Left renal cortex interstitium (tissue), 4 donors: Measurements from ENCODE around the gene MED12L. TPM values are rescaled to one million over a fixed set of nuclear protein-coding genes. Genes with fewer than 3 reads are reported as not detected.
A peak's percentile ranks its signal among the peaks of the same experiment; 100 is the strongest.

Experiments
- DNase-seq, 4 donors: peaks; one replicate each; pipeline ENCODE4 v3.0.0-alpha.2; 2013; ENCODE audit warnings: low read depth in 4 of 4, low spot score in 2 of 4, missing footprints in 1 of 4
- polyA plus RNA-seq, 4 donors: library from polyadenylated mRNA; unstranded; fragments of 120-200 nt; gene quantifications; one replicate each; pipeline ENCODE4 v1.2.1, GENCODE V29; 2013; ENCODE audit not compliant: insufficient read length in 4 of 4

Gene MED12L
- polyA plus RNA-seq, 4 donors = 1.6 to 3.0 (median 2.2) TPM

DNA sequence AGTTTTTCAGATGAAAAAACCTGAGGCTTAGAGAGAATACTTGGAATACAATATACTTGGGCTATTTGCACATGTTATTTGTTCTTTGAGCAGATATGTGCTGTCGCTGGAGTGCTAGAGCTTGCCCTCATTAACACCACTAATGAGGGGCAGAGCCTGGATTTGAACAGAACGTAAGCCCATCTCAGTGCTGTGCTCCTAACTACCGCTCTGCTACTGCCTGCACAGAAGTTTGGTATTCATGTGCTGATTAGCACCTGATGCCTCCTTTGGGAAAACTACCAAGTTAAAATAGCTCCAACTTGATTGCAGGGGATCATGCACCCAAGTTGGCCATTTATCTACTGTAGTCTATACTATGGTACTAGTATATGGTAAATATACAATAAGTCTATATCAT lies 227.5 kb downstream of the MED12L start:
- no peak for DNase-seq

GRCh38 chr3:151314137-151314536 lies 228.7 kb downstream of the MED12L start:
- no peak for DNase-seq

GRCh38 chr3:151314593-151314992 lies 229.1 kb downstream of the MED12L start:
- no peak for DNase-seq

- no peak for DNase-seq
These were observed 229.7 kb downstream of the MED12L start for GRCh38 chr3:151315136-151315535.

GRCh38 chr3:151315846-151316245 lies 230.4 kb downstream of the MED12L start:
- no peak for DNase-seq

- DNase-seq = no peak
These were observed 231.0 kb downstream of the MED12L start, which contains the start of gene GPR87 for GRCh38 chr3:151316267-151316991. GPR87 (minus strand) TSS chr3:151316820; CDS start chr3:151300100, 16,720 bp downstream.

DNA sequence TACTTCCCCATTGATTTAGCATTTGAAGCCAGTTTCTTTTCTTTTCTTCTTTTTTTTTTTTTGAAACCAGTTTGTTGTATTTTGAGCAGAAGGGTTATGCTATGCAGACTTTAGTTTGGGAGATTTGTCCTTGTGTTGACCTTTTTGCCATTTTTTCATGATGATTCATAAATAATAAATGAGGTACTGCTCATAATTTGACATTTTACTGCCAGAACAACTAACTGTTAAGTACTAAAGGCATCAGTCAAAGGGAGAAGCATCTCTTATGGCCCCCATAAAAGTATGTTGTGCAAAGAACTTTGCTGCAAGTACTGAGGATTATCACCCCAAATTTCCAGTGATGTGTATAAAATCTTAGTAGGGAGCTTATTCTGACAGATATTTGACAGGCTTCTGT lies 232.8 kb downstream of the MED12L start:
- DNase-seq = no peak

DNA sequence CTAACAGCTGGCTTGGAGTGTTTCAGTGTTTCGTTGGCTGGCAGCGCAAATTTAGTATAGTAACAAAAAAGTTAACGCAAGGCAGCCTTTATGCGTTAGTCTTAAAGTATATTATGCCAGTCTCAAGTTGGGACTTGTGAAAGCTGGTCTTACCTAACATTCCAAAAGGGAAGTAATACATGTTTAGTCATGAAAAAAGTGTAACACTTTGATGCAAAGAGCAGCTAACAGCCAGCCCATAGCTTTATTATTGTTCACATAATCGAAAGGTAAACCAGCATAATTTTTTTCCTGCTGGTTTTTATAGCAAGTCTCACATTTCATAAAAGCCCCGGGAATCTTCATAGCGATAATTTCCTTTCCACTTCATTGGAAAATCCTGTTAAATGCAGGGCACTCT lies 233.5 kb downstream of the MED12L start:
- DNase-seq = no peak

DNA sequence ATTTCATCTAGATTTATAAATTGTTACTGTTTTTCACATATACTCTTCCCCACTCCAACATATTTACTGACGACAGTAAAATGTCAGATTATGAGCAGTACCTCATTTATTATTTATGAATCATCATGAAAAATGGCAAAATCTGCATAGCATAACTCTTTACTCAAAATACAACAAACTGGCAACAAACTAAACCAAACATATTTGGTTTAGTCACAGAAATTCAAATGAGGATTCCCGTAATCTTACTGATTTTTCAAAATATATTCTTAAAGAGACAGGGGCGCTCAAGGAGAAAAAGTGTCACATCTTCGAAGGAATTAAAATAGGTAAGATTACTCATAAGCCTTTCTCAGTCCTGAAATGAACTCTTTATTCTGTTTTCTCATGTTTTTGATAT lies 234.2 kb downstream of the MED12L start:
- no peak for DNase-seq

DNA sequence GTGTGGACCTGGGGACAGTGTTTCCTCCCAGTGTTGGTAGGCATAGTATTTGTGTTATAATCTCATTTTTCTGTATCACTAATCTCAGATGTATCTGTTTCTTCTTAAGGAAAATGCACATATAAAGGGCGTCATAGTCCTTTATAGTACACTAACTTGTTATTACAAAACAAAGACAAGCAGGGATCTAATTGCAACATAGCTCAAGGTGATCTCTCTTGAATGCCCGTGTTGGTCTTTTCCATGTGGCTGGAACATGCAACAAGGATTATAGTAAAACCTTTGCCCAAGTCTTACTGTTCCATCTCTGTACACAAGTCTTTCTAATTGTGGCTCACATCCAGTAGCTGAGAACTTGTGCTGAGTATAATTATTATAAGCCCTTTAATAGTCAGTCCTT lies 234.7 kb downstream of the MED12L start:
- DNase-seq = no peak

DNA sequence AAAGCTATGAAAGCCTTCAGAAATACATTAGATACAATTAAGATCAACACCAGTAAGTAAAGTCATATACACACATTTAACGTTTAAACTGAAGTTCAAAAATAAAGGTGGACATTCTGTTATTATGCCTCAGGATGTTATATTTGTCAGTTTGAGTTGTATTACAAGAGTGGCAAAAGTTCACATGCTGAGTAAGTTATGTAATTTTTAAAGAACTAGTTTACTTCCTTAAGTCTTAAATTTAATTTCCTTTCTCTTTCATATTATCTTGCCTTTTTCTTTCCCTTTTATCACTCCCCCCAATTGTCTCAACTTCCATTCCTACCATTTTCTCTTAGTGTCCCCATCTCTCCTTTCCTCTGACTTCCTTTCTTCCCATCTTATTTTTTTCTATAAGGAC lies 236.1 kb downstream of the MED12L start:
- DNase-seq = no peak

DNA sequence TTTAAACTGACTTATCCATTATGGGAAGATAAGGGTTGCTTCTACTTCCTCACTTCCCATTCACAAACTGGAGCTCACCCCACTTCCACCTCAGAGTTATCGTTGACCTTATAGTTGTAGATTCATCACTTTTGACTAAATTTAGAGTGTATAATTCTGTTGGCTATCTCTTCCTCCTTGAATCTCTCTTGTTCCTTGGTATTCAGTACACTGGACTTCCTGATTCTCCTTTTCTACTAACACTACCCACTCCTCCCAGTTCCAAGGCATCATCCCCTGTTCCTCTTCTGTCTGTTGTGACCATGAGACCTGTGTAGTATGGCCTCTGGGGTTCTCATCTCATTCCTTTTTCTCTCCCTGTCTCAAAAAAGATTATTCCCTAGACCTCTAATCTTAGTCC lies 237.0 kb downstream of the MED12L start:
- DNase-seq = no peak

DNA sequence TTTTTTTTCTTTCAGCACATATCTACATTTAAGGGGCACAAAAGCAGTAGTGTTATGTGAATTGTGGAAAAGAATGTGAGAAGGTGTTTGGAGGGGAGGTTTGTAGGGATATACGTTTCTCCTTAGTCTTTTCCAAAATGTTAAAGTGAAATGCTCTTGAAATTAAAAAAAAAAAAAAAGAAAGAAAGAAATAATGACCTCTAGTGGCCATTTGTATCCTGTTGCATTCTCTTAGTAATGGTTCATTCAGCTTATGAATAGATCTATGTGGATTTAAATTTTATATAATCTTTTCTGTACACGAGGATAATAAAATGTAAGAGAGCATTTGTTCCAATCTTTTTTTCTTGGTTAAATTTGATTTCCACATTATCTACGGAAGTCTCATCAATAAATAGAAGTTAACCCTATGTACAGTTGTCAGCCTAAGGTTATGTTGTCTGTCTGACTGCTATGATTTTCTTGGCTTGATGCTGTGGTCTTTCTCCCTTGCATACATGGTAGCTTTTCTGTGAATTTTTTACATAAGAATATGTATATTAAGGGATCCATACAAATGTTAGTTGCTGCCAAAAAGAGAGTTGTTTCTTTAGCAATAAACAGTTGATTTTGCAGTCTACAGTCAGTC lies 242.2 kb downstream of the MED12L start:
- DNase-seq = peak in 1 of 4 donors; percentile 13

- no peak for DNase-seq
These were observed 243.0 kb downstream of the MED12L start for GRCh38 chr3:151328298-151328995.

DNA sequence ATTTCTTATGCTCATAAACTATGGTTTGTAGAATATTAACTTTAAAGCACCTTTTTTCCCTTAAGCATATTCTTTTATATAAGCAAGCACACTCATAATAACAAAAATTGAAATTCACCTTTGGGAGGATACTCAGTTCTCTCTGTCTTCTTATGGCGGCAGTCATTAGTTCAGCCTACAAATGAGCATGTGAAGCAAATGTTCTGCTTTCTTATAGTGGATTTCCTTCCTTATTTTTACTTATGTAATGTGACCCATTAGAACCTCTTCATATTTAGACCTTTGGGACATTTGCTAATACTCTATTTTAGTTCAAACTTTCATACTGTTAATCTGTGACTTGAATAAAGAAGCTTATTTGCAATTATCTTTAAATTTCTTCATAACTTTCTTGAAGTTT lies 243.9 kb downstream of the MED12L start, which contains the start of gene P2RY13:
TSS of gene P2RY13 (minus strand) at position 187 of the 400 bp plus-strand sequence. CDS start at position 166, 21 bp downstream.
- no peak for DNase-seq

DNA sequence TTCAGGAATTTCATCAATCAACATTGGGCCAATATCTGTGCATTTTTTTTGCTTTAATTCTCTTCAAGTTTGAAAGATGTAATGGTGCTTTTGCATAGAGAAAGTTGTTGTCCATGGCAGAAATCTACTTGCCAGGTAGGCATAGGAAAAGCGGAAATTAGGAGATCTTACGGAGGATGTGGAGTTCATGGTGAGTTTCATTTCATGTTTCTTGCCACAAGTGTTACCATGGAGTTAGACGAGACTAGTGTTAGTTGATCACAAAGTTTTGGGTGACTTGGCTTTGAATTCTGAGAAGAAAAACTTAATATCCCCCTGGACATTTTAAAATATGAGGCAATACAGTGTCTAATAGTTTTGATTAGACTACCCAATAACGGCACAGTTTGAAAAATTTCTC lies 244.9 kb downstream of the MED12L start:
- no peak for DNase-seq

DNA sequence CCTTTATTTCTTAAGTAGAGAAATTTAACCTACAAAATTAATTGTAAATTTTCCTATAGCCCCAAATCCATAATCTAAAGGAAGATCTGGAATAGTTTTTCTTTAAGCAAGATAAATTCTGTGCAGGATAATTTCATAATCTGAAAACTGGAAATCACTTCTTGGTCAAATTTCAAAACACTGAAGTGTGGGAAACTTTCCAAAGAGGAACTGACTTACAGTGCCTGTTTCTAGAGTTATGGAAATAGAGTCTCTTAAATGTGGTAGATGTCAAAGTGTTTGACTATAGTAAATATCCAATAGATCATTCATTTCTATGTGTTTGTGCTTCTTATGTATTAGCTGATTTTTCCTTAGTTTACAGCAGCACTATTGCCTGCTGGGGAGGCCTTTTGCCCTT lies 245.4 kb downstream of the MED12L start:
- no peak for DNase-seq

GRCh38 chr3:151331696-151332095 lies 246.2 kb downstream of the MED12L start:
- no peak for DNase-seq

- DNase-seq = no peak
These were observed 260.4 kb downstream of the MED12L start for GRCh38 chr3:151345859-151346258.

DNA sequence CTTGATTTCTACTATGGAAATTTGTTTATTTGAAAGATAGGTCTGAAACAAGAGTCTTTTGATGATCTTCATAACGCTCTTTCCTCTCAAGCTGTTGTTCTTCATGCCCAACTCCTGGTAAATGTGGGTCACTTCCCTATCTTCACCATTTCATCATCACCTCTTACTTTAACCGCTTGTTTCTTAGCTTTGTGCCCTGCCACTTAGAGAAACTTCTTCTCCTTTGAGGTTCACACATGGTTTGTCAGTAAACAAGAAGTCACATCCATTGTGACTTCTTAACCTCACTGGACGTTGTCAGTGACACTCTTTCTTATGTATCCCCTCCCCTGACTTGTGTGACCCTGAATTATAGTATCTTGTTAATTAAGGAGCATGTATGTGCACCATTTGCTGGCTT lies 260.8 kb downstream of the MED12L start:
- DNase-seq = no peak

DNA sequence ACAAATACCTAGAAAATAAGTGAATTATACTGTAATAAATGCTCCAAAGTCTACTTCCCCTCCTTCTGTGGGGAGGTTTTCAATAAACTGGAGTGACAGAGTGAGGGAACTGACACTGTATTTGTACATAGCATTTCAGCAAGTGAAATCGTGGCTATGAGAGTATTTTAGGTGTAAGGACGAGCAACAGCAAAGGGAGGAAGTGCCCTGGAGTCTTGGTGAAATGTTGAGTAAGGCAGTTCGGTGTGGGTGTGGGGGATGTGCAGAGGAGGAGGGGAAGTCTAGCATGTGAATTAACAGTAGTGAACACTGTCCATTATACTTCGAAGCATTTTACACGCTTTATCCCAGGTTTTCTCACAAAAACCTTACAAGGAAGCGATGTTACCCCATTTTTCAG lies 262.0 kb downstream of the MED12L start:
- no peak for DNase-seq

DNA sequence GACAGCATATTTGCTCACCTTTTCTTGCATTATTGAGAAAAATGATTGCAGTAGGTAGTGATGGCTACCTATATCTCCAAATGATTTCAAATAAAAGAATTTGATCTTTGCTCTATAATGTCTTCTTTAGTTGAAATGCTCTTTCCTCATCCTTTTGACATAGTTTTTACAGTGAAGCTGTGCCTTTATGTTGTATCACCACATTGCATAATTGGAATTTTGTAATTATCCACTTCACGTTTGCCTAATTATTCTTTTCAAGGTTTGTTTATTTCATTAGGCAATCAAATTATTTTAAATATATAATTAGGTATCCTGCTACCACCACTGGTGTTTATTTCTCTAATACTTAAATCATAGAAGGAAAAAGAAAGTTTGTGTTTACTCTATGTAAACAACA lies 265.2 kb downstream of the MED12L start:
- DNase-seq = no peak
